NCI-H1436 treated with DMSO at 0.1 percent for 48 hours (cell line): ENCODE data around the gene CCDC27.
"Not testable (repeated sequence)": the region's sequence is repeated elsewhere in the genome, so short reads cannot be mapped to it uniquely, and the experiment has no call there.

Experiments
- DNase-seq: peaks from one replicate; lab custom pipeline; 2025; lab: John Stamatoyannopoulos, UW

Gene CCDC27

GRCh38 chr1:3736708-3737107 lies 15.5 kb upstream of the CCDC27 start:
- DNase-seq: no peak

GRCh38 chr1:3738943-3739342 lies 13.3 kb upstream of the CCDC27 start:
- DNase-seq: no peak

- no peak for DNase-seq
These were observed 12.2 kb upstream of the CCDC27 start for GRCh38 chr1:3740042-3740441.

GRCh38 chr1:3740752-3741151 lies 11.5 kb upstream of the CCDC27 start:
- no peak for DNase-seq

GRCh38 chr1:3741566-3742438 lies 10.4 kb upstream of the CCDC27 start:
- no peak for DNase-seq

- no peak for DNase-seq
These were observed 9.6 kb upstream of the CCDC27 start for GRCh38 chr1:3742439-3743298.

GRCh38 chr1:3743421-3743820 lies 8.8 kb upstream of the CCDC27 start:
- DNase-seq: no peak

GRCh38 chr1:3743826-3744225 lies 8.4 kb upstream of the CCDC27 start:
- no peak for DNase-seq

GRCh38 chr1:3744646-3745045 lies 7.6 kb upstream of the CCDC27 start:
- DNase-seq: no peak

GRCh38 chr1:3745071-3745470 lies 7.2 kb upstream of the CCDC27 start:
- no peak for DNase-seq

GRCh38 chr1:3745590-3746381 lies 6.5 kb upstream of the CCDC27 start:
- no peak for DNase-seq

- no peak for DNase-seq
These were observed 5.8 kb upstream of the CCDC27 start for GRCh38 chr1:3746389-3746829.

- peak; percentile 14 for DNase-seq
These were observed 5.3 kb upstream of the CCDC27 start for GRCh38 chr1:3746830-3747521.

GRCh38 chr1:3747522-3747848 lies 4.8 kb upstream of the CCDC27 start:
- no peak for DNase-seq

GRCh38 chr1:3747903-3748302 lies 4.3 kb upstream of the CCDC27 start:
- no peak for DNase-seq

- not testable (repeated sequence) for DNase-seq
These were observed 3.8 kb upstream of the CCDC27 start for GRCh38 chr1:3748316-3748900.

- DNase-seq: no peak
These were observed 2.7 kb upstream of the CCDC27 start for GRCh38 chr1:3749512-3749911.

- DNase-seq: no peak
These were observed 1.5 kb upstream of the CCDC27 start for GRCh38 chr1:3750741-3751140.

GRCh38 chr1:3753656-3754454 lies 1.6 kb downstream of the CCDC27 start:
- DNase-seq: no peak

- DNase-seq: no peak
These were observed 4.1 kb downstream of the CCDC27 start for GRCh38 chr1:3756394-3756793.
